WI38 (cell line): Measurements from ENCODE around the gene AMFR.

Experiments used
- H3K4me3 ChIP-seq: 2 replicates; pipeline ENCODE4 v1.5.1; 2011; ENCODE audit warnings: low read depth, mild to moderate bottlenecking, control low read depth, low read length
- CTCF ChIP-seq: IDR thresholded peaks from 2 replicates; pipeline ENCODE4 v1.5.1; 2012; ENCODE audit warnings: low read depth, mild to moderate bottlenecking, control low read depth, low read length

AMFR gene

GRCh38 chr16:56411123-56411522 is 14.2 kb downstream of the AMFR start:
- H3K4me3 ChIP-seq, result no peak overlapping the region
- no peak for TF ChIP-seq CTCF

GRCh38 chr16:56409195-56409594 is 16.1 kb downstream of the AMFR start:
- H3K4me3 ChIP-seq, result no peak overlapping the region
- TF ChIP-seq CTCF, result no peak

GRCh38 chr16:56408379-56409098 is 16.8 kb downstream of the AMFR start:
- no peak for TF ChIP-seq CTCF
- no peak overlapping the region for H3K4me3 ChIP-seq

- TF ChIP-seq CTCF, result no peak
- no peak overlapping the region for H3K4me3 ChIP-seq
These were observed 19.2 kb downstream of the AMFR start for GRCh38 chr16:56405977-56406672.

- H3K4me3 ChIP-seq, result no peak overlapping the region
- no peak for TF ChIP-seq CTCF
These were observed 23.9 kb downstream of the AMFR start for GRCh38 chr16:56401482-56401881.

- TF ChIP-seq CTCF, result no peak
- no peak overlapping the region for H3K4me3 ChIP-seq
These were observed 24.9 kb downstream of the AMFR start for GRCh38 chr16:56400458-56400857.

- no peak overlapping the region for H3K4me3 ChIP-seq
- no peak for TF ChIP-seq CTCF
These were observed 25.9 kb downstream of the AMFR start for GRCh38 chr16:56399486-56399885.
